ENCODE results near the gene PTCHD1. TPM values are rescaled to one million over a fixed set of nuclear protein-coding genes. Genes with fewer than 3 reads are reported as not detected.

PTCHD1 gene
- polyA plus RNA-seq, 1 donor, result 0.95 TPM

DNA sequence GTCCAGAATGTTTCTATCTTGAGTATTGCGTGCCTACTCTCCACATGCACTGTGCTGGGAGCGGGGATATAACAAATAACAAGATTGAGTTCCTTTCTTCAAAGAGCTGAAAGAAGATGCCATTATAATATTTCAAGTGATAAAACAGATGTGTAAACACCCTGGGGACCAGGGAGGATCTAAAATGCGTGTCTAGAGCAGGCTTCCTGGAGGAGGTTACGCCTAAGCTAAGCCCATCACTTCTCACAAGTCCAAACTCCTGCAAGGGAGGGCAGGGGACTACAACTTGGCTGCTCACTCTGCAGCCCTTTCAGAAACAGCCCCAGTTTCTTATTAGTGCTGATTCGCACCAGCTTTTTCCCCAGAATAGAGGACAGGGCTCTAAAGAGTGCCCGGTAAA is 21.5 kb downstream of the PTCHD1 start:
- no peak for DNase-seq (ENCODE audit: low read depth)

- DNase-seq (ENCODE audit: low read depth), result no peak
Observed at GRCh38 chrX:23364416-23364815, 29.8 kb downstream of the PTCHD1 start.

GRCh38 chrX:23365541-23365940 is 30.9 kb downstream of the PTCHD1 start:
- DNase-seq (ENCODE audit: low read depth), result no peak

GRCh38 chrX:23366914-23367313 is 32.3 kb downstream of the PTCHD1 start:
- DNase-seq (ENCODE audit: low read depth), result no peak

GRCh38 chrX:23369027-23369426 is 34.4 kb downstream of the PTCHD1 start:
- DNase-seq (ENCODE audit: low read depth), result no peak

DNA sequence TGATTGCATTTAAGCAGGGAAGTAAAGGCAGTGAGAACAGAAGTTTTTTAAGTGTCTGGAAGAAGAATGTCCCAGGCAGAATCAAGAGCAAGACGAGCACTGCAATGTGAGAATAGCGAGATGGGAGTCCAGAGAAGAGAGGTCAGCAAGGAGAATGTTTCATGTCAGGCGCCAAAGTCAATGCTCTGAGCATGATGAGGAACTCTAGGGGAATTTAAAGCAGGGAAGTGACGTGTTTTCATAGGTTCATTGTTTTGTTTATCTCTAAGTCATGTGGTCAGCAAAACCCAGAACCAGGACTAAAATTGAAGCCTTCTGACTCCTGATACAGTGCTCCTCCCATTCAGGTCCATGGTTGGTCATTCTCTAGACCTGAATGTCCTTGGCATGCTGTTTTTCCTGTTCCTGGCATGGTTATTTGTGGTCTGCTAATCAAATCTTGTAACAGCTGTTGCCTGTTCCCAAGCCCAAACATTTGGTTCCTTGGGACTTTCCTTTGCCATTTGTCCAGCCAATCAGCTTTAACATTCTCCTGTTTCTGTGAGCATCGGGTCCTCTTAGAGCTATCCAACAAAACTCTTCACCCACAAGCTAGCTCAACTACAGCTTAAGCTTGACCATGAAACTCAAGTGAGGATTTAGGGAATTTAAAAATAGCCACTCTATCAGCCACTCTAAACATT is 37.7 kb downstream of the PTCHD1 start:
- DNase-seq (ENCODE audit: low read depth), result no peak

- no peak for DNase-seq (ENCODE audit: low read depth)
Observed at GRCh38 chrX:23373129-23373804, 38.6 kb downstream of the PTCHD1 start.

GRCh38 chrX:23374291-23374690 is 39.6 kb downstream of the PTCHD1 start:
- no peak for DNase-seq (ENCODE audit: low read depth)

DNA sequence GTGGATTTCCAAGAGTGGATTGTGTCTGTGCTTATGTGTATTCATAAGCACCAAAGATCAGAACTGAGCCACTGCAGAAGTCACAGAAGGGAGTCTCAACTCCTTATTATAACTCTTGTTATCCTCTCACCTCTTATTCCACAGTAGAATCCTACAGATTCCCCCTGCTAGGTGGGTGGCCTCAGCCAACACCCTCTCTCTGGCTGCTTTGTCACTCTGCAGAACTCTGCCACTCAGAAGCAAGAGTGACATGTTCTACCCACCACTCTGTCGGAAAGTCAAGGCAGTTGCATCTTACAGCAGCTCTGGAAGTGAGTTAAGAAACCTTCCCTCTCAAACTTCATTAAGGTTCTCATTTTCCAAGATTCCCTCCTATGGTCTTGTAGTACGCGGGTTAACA is 41.9 kb downstream of the PTCHD1 start:
- no peak for DNase-seq (ENCODE audit: low read depth)

- no peak for DNase-seq (ENCODE audit: low read depth)
Observed at GRCh38 chrX:23380581-23380980, 45.9 kb downstream of the PTCHD1 start.

- no peak for DNase-seq (ENCODE audit: low read depth)
Observed at GRCh38 chrX:23381099-23382087, 46.7 kb downstream of the PTCHD1 start.

GRCh38 chrX:23382572-23382971 is 47.9 kb downstream of the PTCHD1 start:
- no peak for DNase-seq (ENCODE audit: low read depth)

GRCh38 chrX:23383411-23383810 is 48.8 kb downstream of the PTCHD1 start:
- DNase-seq (ENCODE audit: low read depth), result no peak

DNA sequence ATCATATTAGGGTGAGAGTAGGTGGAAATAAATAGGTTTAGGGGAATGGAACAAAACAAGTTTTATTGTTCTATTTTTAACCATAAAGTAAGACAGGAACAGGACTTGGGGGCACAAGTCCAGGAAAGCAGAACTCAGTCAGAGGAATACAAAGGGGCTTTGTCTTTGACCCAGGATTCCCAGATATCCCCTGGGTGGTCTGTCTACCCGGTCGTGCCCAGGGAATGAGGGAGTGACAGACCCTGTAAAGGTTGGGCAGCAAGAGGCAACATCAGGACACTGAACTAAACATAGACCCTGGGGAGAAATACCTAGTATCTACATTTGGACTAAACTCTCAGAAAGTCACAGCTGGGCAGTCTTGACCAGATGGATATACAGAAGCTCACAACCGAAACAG is 50.6 kb downstream of the PTCHD1 start:
- DNase-seq (ENCODE audit: low read depth), result no peak

- DNase-seq (ENCODE audit: low read depth), result no peak
Observed at GRCh38 chrX:23386260-23386659, 51.6 kb downstream of the PTCHD1 start.

DNA sequence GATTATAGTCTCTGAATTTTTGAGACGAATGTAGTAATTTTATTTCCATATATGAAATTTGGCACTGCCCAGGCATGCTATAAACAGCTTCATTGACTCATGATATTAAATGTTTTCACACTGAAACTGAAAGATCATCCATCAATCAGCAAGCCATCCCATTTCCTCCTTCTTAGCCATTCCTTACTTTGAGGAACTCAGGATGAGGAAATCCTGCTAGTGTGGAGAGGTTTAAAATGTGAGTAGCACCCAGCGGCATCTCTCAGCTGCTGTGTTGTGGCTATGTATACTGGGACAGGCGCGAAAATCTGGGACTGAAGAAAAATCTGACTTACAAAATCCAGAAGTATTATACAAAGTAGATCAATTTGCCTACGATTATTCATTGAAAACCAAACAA is 52.1 kb downstream of the PTCHD1 start:
- no peak for DNase-seq (ENCODE audit: low read depth)

DNA sequence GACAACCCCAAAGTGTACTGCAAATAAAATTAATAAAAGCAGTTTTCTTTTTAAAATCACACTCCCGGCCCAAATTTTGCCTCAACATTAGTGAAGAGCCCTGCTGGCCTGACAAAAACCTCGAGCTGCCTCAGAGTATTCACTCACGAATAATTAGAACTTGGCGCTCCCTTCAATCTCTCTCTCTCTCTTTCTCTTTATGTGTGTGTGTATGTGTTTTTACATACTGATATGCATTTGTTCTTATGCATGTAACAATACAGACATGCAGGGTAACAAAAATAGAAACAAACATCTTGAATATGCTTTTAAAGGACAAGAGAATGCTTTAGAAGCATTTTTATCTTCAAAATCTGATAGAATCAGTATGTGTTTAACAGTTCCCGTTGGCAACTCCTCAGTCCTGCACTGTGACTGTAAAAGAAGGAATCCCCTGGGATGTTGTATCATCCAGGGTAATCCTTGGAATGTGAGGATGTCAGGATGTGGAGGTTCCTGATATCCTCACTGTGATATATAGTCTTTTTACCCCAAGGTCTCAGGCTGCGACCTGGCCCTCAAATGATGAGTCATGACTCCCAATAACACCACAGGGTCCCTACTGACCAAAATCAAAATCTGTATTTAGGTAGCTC is 53.0 kb downstream of the PTCHD1 start:
- DNase-seq (ENCODE audit: low read depth), result no peak

DNA sequence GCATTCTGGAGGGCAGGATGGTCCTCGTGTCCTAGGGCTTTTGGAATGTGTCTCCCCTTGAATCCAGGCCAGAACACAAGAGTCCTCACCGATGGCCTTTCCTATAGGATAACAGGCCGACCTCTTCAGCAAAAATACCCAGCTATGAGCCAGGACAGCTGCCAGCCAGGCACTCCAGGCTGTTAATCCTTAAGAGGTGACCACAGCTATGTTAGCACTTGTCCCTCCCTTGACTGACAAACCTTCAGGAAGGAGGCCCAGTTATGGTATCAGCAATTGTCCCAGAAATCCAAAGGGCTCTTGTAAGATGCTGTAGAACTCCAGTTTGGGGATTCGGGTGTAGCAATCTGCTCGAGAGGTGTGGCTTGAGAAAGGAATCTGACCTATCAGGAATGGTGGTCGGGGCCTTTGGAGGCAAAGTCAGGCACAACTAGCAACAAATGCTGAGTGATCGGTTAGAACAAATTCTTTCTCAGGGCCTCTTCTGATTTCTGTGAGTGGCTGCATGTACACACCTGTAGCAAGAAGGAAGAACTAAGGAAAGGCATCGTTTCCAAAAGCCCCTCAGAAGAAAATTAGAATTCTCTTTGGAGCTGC is 54.6 kb downstream of the PTCHD1 start:
- no peak for DNase-seq (ENCODE audit: low read depth)

DNA sequence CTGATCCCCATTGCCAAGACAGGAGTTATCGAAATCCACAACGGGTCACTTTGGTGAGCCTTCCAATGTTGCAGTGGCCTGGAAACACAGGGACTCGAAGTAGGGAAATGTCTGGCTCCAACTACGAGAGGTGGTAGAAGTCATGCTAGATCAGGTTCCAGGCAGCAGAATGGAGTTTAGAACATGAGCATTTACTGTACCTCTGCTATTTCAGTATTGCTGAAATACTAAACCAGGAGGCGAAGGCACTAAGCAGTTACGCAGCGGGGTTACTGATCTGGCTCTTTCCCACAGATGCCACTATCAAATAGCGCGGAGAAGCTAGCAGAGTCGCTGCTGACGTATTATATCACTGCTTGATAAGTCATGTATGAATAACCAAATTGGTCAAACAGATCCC is 56.3 kb downstream of the PTCHD1 start:
- DNase-seq (ENCODE audit: low read depth), result no peak

- DNase-seq (ENCODE audit: low read depth), result no peak
Observed at GRCh38 chrX:23392195-23392594, 57.5 kb downstream of the PTCHD1 start.

DNA sequence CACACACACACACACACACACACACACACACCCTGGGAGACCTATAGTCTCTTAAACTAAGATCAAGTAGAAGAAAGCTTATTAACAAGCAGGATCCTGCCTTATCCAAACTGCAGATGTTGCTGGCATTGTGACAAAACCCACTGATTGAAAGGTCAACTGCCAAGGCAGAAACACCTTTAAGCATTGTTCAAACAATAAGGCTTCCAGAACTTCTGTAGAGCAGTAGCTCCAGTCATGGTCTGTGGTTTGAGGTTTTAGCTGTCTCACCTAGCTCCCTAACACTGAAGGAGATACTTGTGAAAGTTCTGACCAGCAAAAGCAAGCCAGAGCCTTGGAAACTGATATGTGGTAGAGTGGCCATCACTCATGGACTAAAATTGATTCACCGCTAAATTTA is 59.8 kb downstream of the PTCHD1 start:
- no peak for DNase-seq (ENCODE audit: low read depth)

DNA sequence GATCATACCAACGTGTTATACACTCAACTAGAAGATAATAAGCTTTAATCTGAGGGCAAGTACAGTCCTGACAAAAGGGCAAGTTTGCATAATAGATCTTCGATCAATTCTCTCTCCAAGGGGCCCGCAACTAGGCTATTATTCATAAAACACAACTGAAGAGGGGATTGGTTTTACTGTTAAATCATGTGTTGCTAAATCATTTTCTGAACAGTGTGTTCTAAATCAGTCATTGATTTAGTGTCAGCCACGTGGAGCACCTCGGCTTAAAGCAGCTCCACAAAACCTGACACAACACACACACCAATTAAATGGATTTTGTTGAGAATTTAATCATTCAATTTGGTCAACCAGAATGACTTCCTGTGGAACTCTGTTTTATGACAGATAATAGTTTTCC is 61.6 kb downstream of the PTCHD1 start:
- no peak for DNase-seq (ENCODE audit: low read depth)

All from forelimb muscle (tissue), 1 donor.